NT2/D1 (cell line): ENCODE results near the gene GRK4.
"Not testable (repeated sequence)": the region's sequence is repeated elsewhere in the genome, so short reads cannot be mapped to it uniquely, and the experiment has no call there.

Experiments used
- DNase-seq: peaks from one replicate; pipeline ENCODE4 v3.0.0-alpha.2; 2011; ENCODE audit warnings: low read depth, low spot score
- H3K27me3 ChIP-seq: 2 replicates; pipeline ENCODE4 v1.6.0; 2011; ENCODE audit warnings: mild to moderate bottlenecking; ENCODE audit not compliant: insufficient read length, insufficient read depth
- H3K36me3 ChIP-seq: 2 replicates; pipeline ENCODE4 v1.6.1; 2011; ENCODE audit warnings: mild to moderate bottlenecking, low read length, mixed read lengths; ENCODE audit not compliant: insufficient read depth, insufficient read length
- H3K4me1 ChIP-seq: 2 replicates; pipeline ENCODE4 v1.5.1; 2011; ENCODE audit not compliant: insufficient read depth, insufficient read length
- H3K4me3 ChIP-seq: 2 replicates; pipeline ENCODE4 v1.5.1; 2011; ENCODE audit warnings: low read depth; ENCODE audit not compliant: insufficient read length
- H3K9ac ChIP-seq: 2 replicates; pipeline ENCODE4 v1.6.0; 2011; ENCODE audit warnings: low read depth; ENCODE audit not compliant: insufficient read length
- H3K9me3 ChIP-seq: 2 replicates; pipeline ENCODE4 v1.5.1; 2011; ENCODE audit warnings: mild to moderate bottlenecking, low read length; ENCODE audit not compliant: insufficient read depth
- SUZ12 ChIP-seq: IDR thresholded peaks from 2 replicates; pipeline ENCODE4 v1.6.1; 2011; ENCODE audit not compliant: insufficient read length, insufficient read depth; ENCODE audit errors: extremely low read depth
- YY1 ChIP-seq: IDR thresholded peaks from 2 replicates; pipeline ENCODE4 v1.6.1; 2011; ENCODE audit not compliant: insufficient read length, insufficient read depth
- ZNF274 ChIP-seq: IDR thresholded peaks from 2 replicates; pipeline ENCODE4 v1.6.1; 2011; ENCODE audit warnings: mild to moderate bottlenecking, low read depth, low read length

Gene GRK4

GRCh38 chr4:2950221-2950989 lies 13.0 kb upstream of the GRK4 start:
- Histone ChIP-seq H3K36me3 (peaks cover 96% of the 10 kb centered on the region), H3K9ac (no peak overlapping the region), H3K4me3 (no peak overlapping the region), H3K9me3 (peaks cover 10% of the 10 kb centered on the region; the same call in 1 of the 2 replicates), H3K4me1 (no peaks in the 10 kb centered on the region), H3K27me3 (no peaks in the 10 kb centered on the region)
- DNase-seq: no peak
- TF ChIP-seq YY1: no peak
- no peak for TF ChIP-seq SUZ12
- TF ChIP-seq ZNF274: no peak

- no peaks in the 10 kb centered on the region for H3K27me3 ChIP-seq
- H3K4me3 ChIP-seq: no peak overlapping the region
- H3K9ac ChIP-seq: no peak overlapping the region
- no peak for TF ChIP-seq SUZ12
- TF ChIP-seq YY1: no peak
- TF ChIP-seq ZNF274: no peak
- H3K36me3 ChIP-seq: peaks cover 95% of the 10 kb centered on the region
- H3K4me1 ChIP-seq: no peaks in the 10 kb centered on the region
- no peak for DNase-seq
- peaks cover 35% of the 10 kb centered on the region for H3K9me3 ChIP-seq
Measured at GRCh38 chr4:2953496-2953895, 9.9 kb upstream of the GRK4 start.

GRCh38 chr4:2954358-2955185 lies 8.8 kb upstream of the GRK4 start:
- Histone ChIP-seq H3K9me3 (peaks cover 35% of the 10 kb centered on the region), H3K27me3 (no peaks in the 10 kb centered on the region), H3K4me3 (no peak overlapping the region), H3K4me1 (no peaks in the 10 kb centered on the region), H3K36me3 (peaks cover 90% of the 10 kb centered on the region), H3K9ac (no peak overlapping the region)
- TF ChIP-seq SUZ12: no peak
- TF ChIP-seq ZNF274: no peak
- no peak for TF ChIP-seq YY1
- DNase-seq: no peak

GRCh38 chr4:2955186-2956044 lies 8.0 kb upstream of the GRK4 start:
- Histone ChIP-seq H3K9me3 (peaks cover 35% of the 10 kb centered on the region), H3K36me3 (peaks cover 85% of the 10 kb centered on the region)
- not testable (repeated sequence) for DNase-seq, H3K9ac ChIP-seq, H3K4me1 ChIP-seq, H3K4me3 ChIP-seq, H3K27me3 ChIP-seq

- Histone ChIP-seq H3K9ac (no peak overlapping the region), H3K27me3 (no peaks in the 10 kb centered on the region), H3K9me3 (peaks cover 35% of the 10 kb centered on the region), H3K36me3 (peaks cover 60% of the 10 kb centered on the region), H3K4me3 (no peak overlapping the region), H3K4me1 (no peaks in the 10 kb centered on the region)
- TF ChIP-seq YY1 (no peak), ZNF274 (no peak), SUZ12 (no peak)
- no peak for DNase-seq
Measured at GRCh38 chr4:2958446-2958845, 4.9 kb upstream of the GRK4 start.

GRCh38 chr4:2960450-2960849 lies 2.9 kb upstream of the GRK4 start:
- DNase-seq, H3K4me3 ChIP-seq: not testable (repeated sequence)
- H3K36me3 ChIP-seq: peaks cover 46% of the 10 kb centered on the region

GRCh38 chr4:2961421-2961810 lies 2.0 kb upstream of the GRK4 start:
- no peak for DNase-seq
- no peak for TF ChIP-seq YY1
- no peak for TF ChIP-seq ZNF274
- TF ChIP-seq SUZ12: no peak
- Histone ChIP-seq H3K9me3 (peaks cover 14% of the 10 kb centered on the region; the same call in 1 of the 2 replicates), H3K4me1 (no peaks in the 10 kb centered on the region), H3K36me3 (peaks cover 37% of the 10 kb centered on the region), H3K27me3 (peaks cover 15% of the 10 kb centered on the region), H3K4me3 (no peak overlapping the region), H3K9ac (peak overlapping the region; percentile 99)

More at GRCh38 chr4:2960450-2960849, 2.9 kb upstream of the GRK4 start:
- not testable (repeated sequence) for H3K9ac ChIP-seq, H3K4me1 ChIP-seq
- peaks cover 24% of the 10 kb centered on the region for H3K9me3 ChIP-seq
- peaks cover 15% of the 10 kb centered on the region for H3K27me3 ChIP-seq
